Nephron (organoid): Measurements from ENCODE around the gene ERBIN.
"Not testable (repeated sequence)": the region's sequence is repeated elsewhere in the genome, so short reads cannot be mapped to it uniquely, and the experiment has no call there.

Source experiments
- H3K27ac Mint-ChIP-seq, 3 experiments: 2 replicates each; pipeline ENCODE4 v1.8.0; 2020; ENCODE audit warnings: mixed read lengths in 3 of 3, mild to moderate bottlenecking in 2 of 3, moderate library complexity in 1 of 3
- H3K27me3 Mint-ChIP-seq: 2 replicates; pipeline ENCODE4 v1.8.0; 2021; ENCODE audit warnings: low read depth, mild to moderate bottlenecking, moderate library complexity, mixed read lengths
- H3K36me3 Mint-ChIP-seq: 2 replicates; pipeline ENCODE4 v1.8.0; 2020; ENCODE audit warnings: low read depth, mixed read lengths
- H3K4me1 Mint-ChIP-seq: 2 replicates; pipeline ENCODE4 v1.8.0; 2020; ENCODE audit warnings: mixed read lengths
- H3K4me3 Mint-ChIP-seq, 3 experiments: 2 replicates each; pipeline ENCODE4 v1.8.0; 2020; ENCODE audit warnings: mild to moderate bottlenecking in 3 of 3, mixed read lengths in 3 of 3, moderate library complexity in 2 of 3
- H3K9me3 Mint-ChIP-seq: 2 replicates; pipeline ENCODE4 v1.8.0; 2020; ENCODE audit warnings: mixed read lengths
- CTCF ChIP-seq, 3 experiments: fragments of 200-600 bp; sonication (generic); IDR thresholded peaks; one replicate each; pipeline ENCODE4 v1.5.0; 2021; ENCODE audit warnings: antibody characterized with exemption in 3 of 3; ENCODE audit not compliant: unreplicated experiment in 3 of 3

The ERBIN gene

DNA sequence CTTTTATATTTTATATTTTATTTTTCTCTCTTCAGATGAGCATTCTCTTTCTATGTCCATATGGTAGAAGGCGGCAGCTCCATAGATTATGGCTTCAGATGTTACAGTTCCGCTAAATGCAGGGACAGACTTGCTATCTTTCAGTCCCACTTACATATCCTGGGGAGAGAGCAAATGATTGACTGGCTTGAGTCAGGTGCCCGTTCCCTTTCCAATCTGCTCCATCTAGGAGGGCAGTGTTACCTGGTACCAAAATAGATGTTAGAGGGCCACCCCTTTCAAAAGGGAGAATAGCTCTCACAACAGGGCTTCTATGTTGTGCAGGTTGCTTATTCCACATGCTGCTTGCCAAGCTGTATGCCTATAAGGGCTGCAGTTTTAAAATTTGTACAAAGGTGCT, 45.3 kb downstream of the ERBIN start:
- H3K4me3 Mint-ChIP-seq: no peak overlapping the region
- H3K4me1 Mint-ChIP-seq: peaks cover 29% of the 10 kb centered on the region
- TF ChIP-seq CTCF (IDR thresholded peaks at IDR 0.05; ENCODE audit: unreplicated experiment in 3 of 3): no peak
- peaks cover 53% of the 10 kb centered on the region for H3K36me3 Mint-ChIP-seq
- H3K27me3 Mint-ChIP-seq: no peaks in the 10 kb centered on the region
- H3K9me3 Mint-ChIP-seq: peaks cover 17% of the 10 kb centered on the region
- H3K27ac Mint-ChIP-seq: peak overlapping the region in 2 of 3 experiments; percentile 7 to 30

DNA sequence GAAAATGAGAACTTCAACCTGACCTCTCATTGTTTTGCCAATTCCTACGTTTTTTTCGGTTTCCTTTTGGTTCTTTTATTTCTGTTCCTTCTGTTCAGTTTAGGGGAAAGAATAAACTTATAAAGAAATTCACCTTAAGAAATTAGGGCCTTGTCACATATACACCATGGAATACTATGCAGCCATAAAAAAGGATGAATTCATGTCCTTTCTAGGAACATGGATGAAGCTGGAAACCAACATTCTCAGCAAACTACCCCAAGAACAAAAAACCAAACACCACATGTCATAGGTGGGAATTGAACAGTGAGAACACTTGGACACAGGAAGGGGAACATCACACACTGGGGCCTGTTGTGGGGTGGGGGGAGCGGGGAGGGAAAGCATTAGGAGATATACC, 46.5 kb downstream of the ERBIN start:
- Mint-ChIP-seq H3K9me3 (peaks cover 17% of the 10 kb centered on the region), H3K4me1 (peaks cover 29% of the 10 kb centered on the region), H3K36me3 (peaks cover 50% of the 10 kb centered on the region)
- not testable (repeated sequence) for H3K27me3 Mint-ChIP-seq, H3K4me3 Mint-ChIP-seq, H3K27ac Mint-ChIP-seq

- Mint-ChIP-seq H3K4me1 (no peaks in the 10 kb centered on the region), H3K4me3 (no peak overlapping the region), H3K27me3 (no peaks in the 10 kb centered on the region), H3K9me3 (peaks cover 33% of the 10 kb centered on the region), H3K27ac (no peak overlapping the region), H3K36me3 (peaks cover 68% of the 10 kb centered on the region)
- TF ChIP-seq CTCF (IDR thresholded peaks at IDR 0.05; ENCODE audit: unreplicated experiment in 3 of 3): no peak
Measured at GRCh38 chr5:65978251-65978650, 51.9 kb downstream of the ERBIN start.

DNA sequence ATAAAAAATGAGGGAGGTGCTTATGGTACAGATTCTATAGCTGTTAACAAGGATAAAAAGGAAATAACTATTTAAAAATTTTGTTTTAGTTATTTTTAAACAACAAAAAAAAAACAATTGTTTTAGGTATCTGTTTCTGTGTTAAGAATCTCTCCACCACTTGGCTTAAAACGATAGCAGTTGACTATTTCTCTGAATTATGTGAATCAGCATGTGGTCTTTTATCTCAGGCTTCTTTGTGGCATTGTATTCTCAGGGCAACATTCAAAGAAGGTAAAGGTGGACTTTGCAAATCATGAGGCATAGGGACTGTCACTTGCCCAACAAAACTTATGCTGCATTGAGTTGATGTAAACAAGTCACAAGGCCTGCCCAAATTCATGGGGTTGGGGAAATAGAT, 55.2 kb downstream of the ERBIN start:
- H3K27ac Mint-ChIP-seq: no peak overlapping the region
- H3K4me1 Mint-ChIP-seq: peaks cover 21% of the 10 kb centered on the region
- peaks cover 17% of the 10 kb centered on the region for H3K9me3 Mint-ChIP-seq
- H3K4me3 Mint-ChIP-seq: no peak overlapping the region
- no peaks in the 10 kb centered on the region for H3K27me3 Mint-ChIP-seq
- peaks cover 47% of the 10 kb centered on the region for H3K36me3 Mint-ChIP-seq
- TF ChIP-seq CTCF (IDR thresholded peaks at IDR 0.05; ENCODE audit: unreplicated experiment in 3 of 3): no peak

GRCh38 chr5:65981969-65982619, 55.7 kb downstream of the ERBIN start:
- Mint-ChIP-seq H3K27me3 (no peaks in the 10 kb centered on the region), H3K4me1 (peaks cover 26% of the 10 kb centered on the region), H3K27ac (no peak overlapping the region), H3K9me3 (peaks cover 17% of the 10 kb centered on the region), H3K4me3 (no peak overlapping the region), H3K36me3 (peaks cover 47% of the 10 kb centered on the region)
- no peak for TF ChIP-seq CTCF (IDR thresholded peaks at IDR 0.05; ENCODE audit: unreplicated experiment in 3 of 3)

DNA sequence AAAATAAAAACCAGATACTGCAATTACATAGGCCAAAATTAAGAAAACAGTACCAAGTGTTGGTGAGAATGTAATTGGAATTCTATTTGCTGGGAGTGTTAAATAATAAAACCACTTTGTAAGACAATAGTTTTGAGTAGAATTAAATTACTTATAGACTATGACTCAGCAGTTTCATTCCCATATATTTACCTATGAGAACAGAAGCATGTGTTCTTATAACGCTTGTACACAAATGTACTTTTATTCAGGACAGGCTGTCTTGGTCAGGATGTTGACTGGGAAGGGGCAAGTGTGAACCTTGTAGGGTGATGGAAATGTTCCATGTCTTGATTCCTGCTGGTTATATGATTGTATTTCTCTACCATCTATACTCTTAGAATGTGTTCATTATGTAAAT, 56.3 kb downstream of the ERBIN start:
- H3K9me3 Mint-ChIP-seq: peaks cover 17% of the 10 kb centered on the region
- H3K27me3 Mint-ChIP-seq: no peaks in the 10 kb centered on the region
- peaks cover 26% of the 10 kb centered on the region for H3K4me1 Mint-ChIP-seq
- peaks cover 46% of the 10 kb centered on the region for H3K36me3 Mint-ChIP-seq
- no peak overlapping the region for H3K4me3 Mint-ChIP-seq
- TF ChIP-seq CTCF (IDR thresholded peaks at IDR 0.05; ENCODE audit: unreplicated experiment in 3 of 3): no peak
- no peak overlapping the region for H3K27ac Mint-ChIP-seq
